ENCODE results near the gene TBC1D5. TPM values are rescaled to one million over a fixed set of nuclear protein-coding genes. Genes with fewer than 3 reads are reported as not detected.

Gene TBC1D5
- total and polyA plus RNA-seq, 2 of the 4 experiments (the other 2 are of a cell fraction), result 16.4 to 57.0 TPM

DNA sequence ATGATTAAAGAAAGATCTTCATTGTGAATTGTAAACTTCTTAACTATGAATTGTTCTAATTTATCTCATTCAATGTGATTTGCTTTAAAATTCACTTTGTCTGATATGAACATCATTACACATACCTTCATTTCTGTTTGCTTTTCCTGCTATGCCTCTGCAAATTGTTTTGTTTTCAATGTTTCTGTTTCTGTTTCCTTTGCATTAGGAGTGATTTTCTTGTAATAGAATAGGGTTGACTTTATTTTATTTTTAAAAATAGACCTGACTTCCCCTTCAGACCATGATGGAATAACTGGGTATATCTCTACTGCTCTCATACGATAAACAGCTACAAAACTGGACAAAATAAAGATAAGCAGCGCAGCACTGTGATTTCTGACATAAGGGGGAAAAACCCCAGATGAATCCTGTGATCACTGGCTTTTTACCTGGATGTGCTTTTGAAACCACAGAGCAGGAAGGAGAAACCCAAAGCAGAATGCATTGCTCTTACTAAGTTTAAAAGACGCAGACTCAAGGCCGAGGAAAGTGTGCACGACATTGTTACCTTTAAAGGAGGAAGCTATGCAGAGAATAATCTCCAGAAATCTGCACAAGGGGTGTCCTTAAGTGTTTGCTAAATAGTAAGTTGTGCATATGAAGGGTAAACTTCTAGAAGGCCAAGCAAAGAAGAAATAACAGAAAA, 420.2 kb downstream of the TBC1D5 start:
- Histone ChIP-seq H4K8ac (ENCODE audit: low read depth in 2 of 2, low read length in 2 of 2) (no peak overlapping the region), H2BK15ac (ENCODE audit: low read depth, low read length) (no peak overlapping the region), H4K20me1 (ENCODE audit: insufficient read depth, low read length) (no peaks in the 10 kb centered on the region), H2BK20ac (ENCODE audit: low read depth, low read length) (no peak overlapping the region), H3K27ac (ENCODE audit: insufficient read depth, low read length) (no peak overlapping the region), H3K4ac (ENCODE audit: low read depth, low read length) (no peak overlapping the region), H3K23ac (ENCODE audit: low read depth, low read length) (no peak overlapping the region), H3K4me3 (ENCODE audit: insufficient read depth, low read depth, low read length) (no peak overlapping the region), H3K79me1 (ENCODE audit: low read depth in 1 of 2, low read length in 2 of 2) (no peaks in the 10 kb centered on the region), H3K9me1 (ENCODE audit: insufficient read depth, low read length) (no peaks in the 10 kb centered on the region), H3K4me1 (ENCODE audit: control insufficient read depth, insufficient read depth, low read length) (no peaks in the 10 kb centered on the region), H2BK5ac (ENCODE audit: low read depth, low read length, poor library complexity, severe bottlenecking) (no peak overlapping the region), H3K14ac (replicated peaks; ENCODE audit: low read depth, low read length) (no peak overlapping the region), H3K9ac (ENCODE audit: low read depth, low read length) (no peak overlapping the region), H2AK5ac (ENCODE audit: low read depth, low read length) (no peak overlapping the region), H2AFZ (replicated peaks; ENCODE audit: low read length, poor library complexity) (no peak overlapping the region), H2BK120ac (ENCODE audit: low read depth, low read length) (no peak overlapping the region), H3K27me3 (ENCODE audit: control insufficient read depth, insufficient read depth, low read length) (no peaks in the 10 kb centered on the region), H3K56ac (ENCODE audit: extremely low read depth, insufficient read depth, low read length) (no peak overlapping the region), H3K4me2 (ENCODE audit: low read depth, low read length) (no peak overlapping the region), H3K36me3 (ENCODE audit: control insufficient read depth, insufficient read depth, low read length) (no peaks in the 10 kb centered on the region), H4K5ac (ENCODE audit: low read depth, low read length) (no peak overlapping the region), H3K9me3 (ENCODE audit: control insufficient read depth, insufficient read depth, low read length) (no peaks in the 10 kb centered on the region), H2AK9ac (replicated peaks; ENCODE audit: low read depth, low read length, poor library complexity) (no peak overlapping the region), H4K91ac (ENCODE audit: insufficient read depth, low read depth, low read length) (no peak overlapping the region), H3K18ac (ENCODE audit: low read depth, low read length) (no peak overlapping the region)
- ChIA-PET POLR2A (ENCODE audit: unreplicated experiment) (no interaction called here), CTCF (no interaction called here)
- no CpG with 5 or more reads among the region's 5 CpGs for WGBS, 2 experiments (ENCODE audit: extremely low coverage in 2 of 2, insufficient read length in 1 of 2)
- dilution Hi-C loops (cut with HindIII; ENCODE audit: low sequenced_read_pairs, unreplicated experiment), result no loop called here
- no peak for DNase-seq
- TF ChIP-seq MAZ (IDR thresholded peaks at IDR 0.05; ENCODE audit: borderline replicate concordance, low read depth, low read length) (no peak), NFE2L2 (IDR thresholded peaks at IDR 0.05; ENCODE audit: low read depth, low read length) (no peak), MAFK (IDR thresholded peaks at IDR 0.05; ENCODE audit: low read depth, low read length) (no peak), BHLHE40 (IDR thresholded peaks at IDR 0.05; ENCODE audit: low read depth, low read length) (no peak), MXI1 (IDR thresholded peaks at IDR 0.05; ENCODE audit: borderline replicate concordance, low read depth, low read length) (no peak), RAD21 (IDR thresholded peaks at IDR 0.05; ENCODE audit: low read length) (no peak), FOS (IDR thresholded peaks at IDR 0.05; ENCODE audit: low read depth, low read length) (no peak), CHD1 (IDR thresholded peaks at IDR 0.05; ENCODE audit: low read depth, low read length) (no peak), CEBPB (IDR thresholded peaks at IDR 0.05; ENCODE audit: low read depth, low read length) (no peak), RCOR1 (IDR thresholded peaks at IDR 0.05; ENCODE audit: insufficient replicate concordance, low read length) (no peak), RFX5 (IDR thresholded peaks at IDR 0.05; ENCODE audit: low read depth, low read length) (no peak), POLR2A (IDR thresholded peaks at IDR 0.05; ENCODE audit: low read depth, low read length) (no peak), SMC3 (IDR thresholded peaks at IDR 0.05; ENCODE audit: low read depth, low read length) (no peak)
- TF ChIP-seq, protein P1, sequence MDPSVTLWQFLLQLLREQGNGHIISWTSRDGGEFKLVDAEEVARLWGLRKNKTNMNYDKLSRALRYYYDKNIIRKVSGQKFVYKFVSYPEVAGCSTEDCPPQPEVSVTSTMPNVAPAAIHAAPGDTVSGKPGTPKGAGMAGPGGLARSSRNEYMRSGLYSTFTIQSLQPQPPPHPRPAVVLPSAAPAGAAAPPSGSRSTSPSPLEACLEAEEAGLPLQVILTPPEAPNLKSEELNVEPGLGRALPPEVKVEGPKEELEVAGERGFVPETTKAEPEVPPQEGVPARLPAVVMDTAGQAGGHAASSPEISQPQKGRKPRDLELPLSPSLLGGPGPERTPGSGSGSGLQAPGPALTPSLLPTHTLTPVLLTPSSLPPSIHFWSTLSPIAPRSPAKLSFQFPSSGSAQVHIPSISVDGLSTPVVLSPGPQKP (IDR thresholded peaks at IDR 0.05; ENCODE audit: borderline replicate concordance, low read depth, low read length), result no peak
- TF ChIP-seq, protein P2, sequence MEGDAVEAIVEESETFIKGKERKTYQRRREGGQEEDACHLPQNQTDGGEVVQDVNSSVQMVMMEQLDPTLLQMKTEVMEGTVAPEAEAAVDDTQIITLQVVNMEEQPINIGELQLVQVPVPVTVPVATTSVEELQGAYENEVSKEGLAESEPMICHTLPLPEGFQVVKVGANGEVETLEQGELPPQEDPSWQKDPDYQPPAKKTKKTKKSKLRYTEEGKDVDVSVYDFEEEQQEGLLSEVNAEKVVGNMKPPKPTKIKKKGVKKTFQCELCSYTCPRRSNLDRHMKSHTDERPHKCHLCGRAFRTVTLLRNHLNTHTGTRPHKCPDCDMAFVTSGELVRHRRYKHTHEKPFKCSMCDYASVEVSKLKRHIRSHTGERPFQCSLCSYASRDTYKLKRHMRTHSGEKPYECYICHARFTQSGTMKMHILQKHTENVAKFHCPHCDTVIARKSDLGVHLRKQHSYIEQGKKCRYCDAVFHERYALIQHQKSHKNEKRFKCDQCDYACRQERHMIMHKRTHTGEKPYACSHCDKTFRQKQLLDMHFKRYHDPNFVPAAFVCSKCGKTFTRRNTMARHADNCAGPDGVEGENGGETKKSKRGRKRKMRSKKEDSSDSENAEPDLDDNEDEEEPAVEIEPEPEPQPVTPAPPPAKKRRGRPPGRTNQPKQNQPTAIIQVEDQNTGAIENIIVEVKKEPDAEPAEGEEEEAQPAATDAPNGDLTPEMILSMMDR (conservative IDR thresholded peaks at IDR 0.05; ENCODE audit: low read depth, low read length), result no peak
- TF ChIP-seq, protein P3, sequence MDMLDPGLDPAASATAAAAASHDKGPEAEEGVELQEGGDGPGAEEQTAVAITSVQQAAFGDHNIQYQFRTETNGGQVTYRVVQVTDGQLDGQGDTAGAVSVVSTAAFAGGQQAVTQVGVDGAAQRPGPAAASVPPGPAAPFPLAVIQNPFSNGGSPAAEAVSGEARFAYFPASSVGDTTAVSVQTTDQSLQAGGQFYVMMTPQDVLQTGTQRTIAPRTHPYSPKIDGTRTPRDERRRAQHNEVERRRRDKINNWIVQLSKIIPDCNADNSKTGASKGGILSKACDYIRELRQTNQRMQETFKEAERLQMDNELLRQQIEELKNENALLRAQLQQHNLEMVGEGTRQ (IDR thresholded peaks at IDR 0.05; ENCODE audit: low read depth, low read length), result no peak
- ATAC-seq (ENCODE audit: low read depth), result no peak
- intact Hi-C loops (cut with micrococcal nuclease), result no loop called here
- BruUV-seq (replicated peaks), result no TSS peak
- in situ Hi-C loops (cut with MboI; ENCODE audit: low sequenced_read_pairs), result no loop called here

Data from IMR-90 (cell line).